Measurements from ENCODE around the gene HAT1. TPM values are rescaled to one million over a fixed set of nuclear protein-coding genes. Genes with fewer than 3 reads are reported as not detected.
"Not testable (repeated sequence)": the region's sequence is repeated elsewhere in the genome, so short reads cannot be mapped to it uniquely, and the experiment has no call there.

HAT1 gene
- total RNA-seq, 4 donors from 2014 or later, result 34.0 to 68.7 (median 50.4) TPM

- TF ChIP-seq CTCF (IDR thresholded peaks at IDR 0.05) (no peak), POLR2A (IDR thresholded peaks at IDR 0.05) (no peak)
- Histone ChIP-seq H3K36me3 (peaks cover 4 to 5% of the 10 kb centered on the region in 2 donors), H3K4me3 (replicated peaks in 1 of 3) (no peak overlapping the region), H3K9me3 (no peaks in the 10 kb centered on the region), H3K27me3 (no peaks in the 10 kb centered on the region), H3K27ac (no peak overlapping the region), H3K4me1 (no peaks in the 10 kb centered on the region)
- 93% methylated on average over 2 of the region's 2 CpGs for WGBS, 2 donors
- intact Hi-C loops (cut with DNase I), result no loop called here
- DNase-seq, result no peak
Measured at GRCh38 chr2:171985076-171985475, 62.8 kb downstream of the HAT1 start.

GRCh38 chr2:171986778-171987177 is 64.5 kb downstream of the HAT1 start:
- intact Hi-C loops (cut with DNase I), result no loop called here
- no peaks in the 10 kb centered on the region for H3K27me3 ChIP-seq
- 81 to 87% methylated on average over 4 of the region's 4 CpGs for WGBS, 2 donors
- no peak overlapping the region for H3K27ac ChIP-seq
- no peak for TF ChIP-seq POLR2A (IDR thresholded peaks at IDR 0.05)
- no peak for TF ChIP-seq CTCF (IDR thresholded peaks at IDR 0.05)
- no peak overlapping the region for H3K4me3 ChIP-seq (replicated peaks in 1 of 3)
- no peak for DNase-seq
- H3K9me3 ChIP-seq, result no peaks in the 10 kb centered on the region
- H3K4me1 ChIP-seq, result no peaks in the 10 kb centered on the region
- no peaks in the 10 kb centered on the region for H3K36me3 ChIP-seq

- intact Hi-C loops (cut with DNase I), result loop anchor here (10.0 kb wide), 1 partner anchor 114 kb away; the partner anchor contains the start of gene DLX2
- Histone ChIP-seq H3K36me3 (no peaks in the 10 kb centered on the region), H3K27me3 (no peaks in the 10 kb centered on the region), H3K9me3 (no peaks in the 10 kb centered on the region), H3K4me1 (no peaks in the 10 kb centered on the region), H3K27ac (no peak overlapping the region), H3K4me3 (replicated peaks in 1 of 3) (no peak overlapping the region)
- WGBS, 2 donors, result 72 to 77% methylated on average over 4 of the region's 4 CpGs
- DNase-seq, result no peak
- TF ChIP-seq POLR2A (IDR thresholded peaks at IDR 0.05), result no peak
- no peak for TF ChIP-seq CTCF (IDR thresholded peaks at IDR 0.05)
Measured at GRCh38 chr2:171991027-171991426, 68.8 kb downstream of the HAT1 start.

- peaks cover under 1 to 3% of the 10 kb centered on the region in 2 donors for H3K4me1 ChIP-seq
- WGBS, 2 donors, result 89 to 90% methylated on average over 5 of the region's 5 CpGs
- no peak for DNase-seq
- H3K9me3 ChIP-seq, result no peaks in the 10 kb centered on the region
- no peak for TF ChIP-seq CTCF (IDR thresholded peaks at IDR 0.05)
- no peaks in the 10 kb centered on the region for H3K36me3 ChIP-seq
- no peak overlapping the region for H3K4me3 ChIP-seq (replicated peaks in 1 of 3)
- intact Hi-C loops (cut with DNase I), result loop anchor here (10.0 kb wide), 1 partner anchor 109 kb away; the partner anchor contains the start of gene DLX2
- no peaks in the 10 kb centered on the region for H3K27me3 ChIP-seq
- H3K27ac ChIP-seq, result no peak overlapping the region
Measured at GRCh38 chr2:171995586-171995985, 73.3 kb downstream of the HAT1 start.

GRCh38 chr2:171996021-171996420 is 73.8 kb downstream of the HAT1 start:
- H3K27ac ChIP-seq, result no peak overlapping the region
- H3K4me3 ChIP-seq (replicated peaks in 1 of 3), result no peak overlapping the region
- TF ChIP-seq POLR2A (IDR thresholded peaks at IDR 0.05) (no peak), CTCF (IDR thresholded peaks at IDR 0.05) (no peak)
- H3K9me3 ChIP-seq, result no peaks in the 10 kb centered on the region
- H3K4me1 ChIP-seq, result peaks cover 4 to 5% of the 10 kb centered on the region in 2 donors
- no peaks in the 10 kb centered on the region for H3K36me3 ChIP-seq
- WGBS, 2 donors, result 97% methylated on average over 5 of the region's 5 CpGs
- no peaks in the 10 kb centered on the region for H3K27me3 ChIP-seq
- intact Hi-C loops (cut with DNase I), result loop anchor here (10.0 kb wide), 1 partner anchor 109 kb away; the partner anchor contains the start of gene DLX2
- DNase-seq, result no peak

- H3K9me3 ChIP-seq; H3K27me3 ChIP-seq; H3K27ac ChIP-seq; H3K4me3 ChIP-seq (replicated peaks in 1 of 3); H3K4me1 ChIP-seq; H3K36me3 ChIP-seq; DNase-seq: not testable (repeated sequence)
- intact Hi-C loops (cut with DNase I), result loop anchor here (10.0 kb wide), 1 partner anchor 108 kb away; the partner anchor contains the start of gene DLX2
- 94 to 95% methylated on average over 5 of the region's 5 CpGs for WGBS, 2 donors
Measured at GRCh38 chr2:171997031-171997430, 74.8 kb downstream of the HAT1 start.

All from thyroid gland (tissue), 4 donors.